ENCODE data around the gene ZNF521.

DNA sequence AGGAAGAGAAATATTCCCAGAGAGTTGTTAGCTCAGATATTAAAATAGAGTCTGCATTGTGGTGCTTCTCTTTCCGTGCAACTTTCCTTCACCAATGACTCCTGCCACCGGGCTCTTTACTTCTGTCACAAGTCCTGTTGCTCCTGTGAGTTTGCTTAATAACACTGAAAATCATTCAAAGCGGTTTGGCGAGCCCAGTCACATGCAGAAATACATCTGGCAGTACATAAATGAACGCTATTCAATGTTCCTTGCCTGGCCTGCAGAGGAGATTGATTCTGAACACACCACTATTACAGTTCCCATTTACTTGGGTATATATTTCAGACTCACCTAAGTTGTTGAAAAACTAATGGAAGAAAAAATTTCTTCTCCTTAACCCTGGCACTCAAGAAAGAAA lies 276.6 kb downstream of the ZNF521 start:
- TF ChIP-seq, protein P1, sequence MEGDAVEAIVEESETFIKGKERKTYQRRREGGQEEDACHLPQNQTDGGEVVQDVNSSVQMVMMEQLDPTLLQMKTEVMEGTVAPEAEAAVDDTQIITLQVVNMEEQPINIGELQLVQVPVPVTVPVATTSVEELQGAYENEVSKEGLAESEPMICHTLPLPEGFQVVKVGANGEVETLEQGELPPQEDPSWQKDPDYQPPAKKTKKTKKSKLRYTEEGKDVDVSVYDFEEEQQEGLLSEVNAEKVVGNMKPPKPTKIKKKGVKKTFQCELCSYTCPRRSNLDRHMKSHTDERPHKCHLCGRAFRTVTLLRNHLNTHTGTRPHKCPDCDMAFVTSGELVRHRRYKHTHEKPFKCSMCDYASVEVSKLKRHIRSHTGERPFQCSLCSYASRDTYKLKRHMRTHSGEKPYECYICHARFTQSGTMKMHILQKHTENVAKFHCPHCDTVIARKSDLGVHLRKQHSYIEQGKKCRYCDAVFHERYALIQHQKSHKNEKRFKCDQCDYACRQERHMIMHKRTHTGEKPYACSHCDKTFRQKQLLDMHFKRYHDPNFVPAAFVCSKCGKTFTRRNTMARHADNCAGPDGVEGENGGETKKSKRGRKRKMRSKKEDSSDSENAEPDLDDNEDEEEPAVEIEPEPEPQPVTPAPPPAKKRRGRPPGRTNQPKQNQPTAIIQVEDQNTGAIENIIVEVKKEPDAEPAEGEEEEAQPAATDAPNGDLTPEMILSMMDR (conservative IDR thresholded peaks at IDR 0.05; ENCODE audit: low read length): no peak
- TF ChIP-seq EZH2phosphoT487 (IDR thresholded peaks at IDR 0.05; ENCODE audit: borderline replicate concordance, low read depth, low read length): no peak

Data from OCI-LY7 (cell line).